ENCODE measurements around the gene KANK2. TPM values are rescaled to one million over a fixed set of nuclear protein-coding genes. Genes with fewer than 3 reads are reported as not detected.
"Not testable (repeated sequence)": the region's sequence is repeated elsewhere in the genome, so short reads cannot be mapped to it uniquely, and the experiment has no call there.

KANK2 gene
- total RNA-seq, 1 donor from 2014 or later = 225 TPM

- DNase-seq (ENCODE audit: low spot score) = not testable (repeated sequence)
Observed at GRCh38 chr19:11140023-11140538, 57.3 kb downstream of the KANK2 start.

GRCh38 chr19:11138601-11139300 is 58.6 kb downstream of the KANK2 start:
- DNase-seq (ENCODE audit: low spot score) = peak; percentile 55

- peak; percentile 87 for DNase-seq (ENCODE audit: low spot score)
Observed at GRCh38 chr19:11137542-11138384, 59.6 kb downstream of the KANK2 start.

DNA sequence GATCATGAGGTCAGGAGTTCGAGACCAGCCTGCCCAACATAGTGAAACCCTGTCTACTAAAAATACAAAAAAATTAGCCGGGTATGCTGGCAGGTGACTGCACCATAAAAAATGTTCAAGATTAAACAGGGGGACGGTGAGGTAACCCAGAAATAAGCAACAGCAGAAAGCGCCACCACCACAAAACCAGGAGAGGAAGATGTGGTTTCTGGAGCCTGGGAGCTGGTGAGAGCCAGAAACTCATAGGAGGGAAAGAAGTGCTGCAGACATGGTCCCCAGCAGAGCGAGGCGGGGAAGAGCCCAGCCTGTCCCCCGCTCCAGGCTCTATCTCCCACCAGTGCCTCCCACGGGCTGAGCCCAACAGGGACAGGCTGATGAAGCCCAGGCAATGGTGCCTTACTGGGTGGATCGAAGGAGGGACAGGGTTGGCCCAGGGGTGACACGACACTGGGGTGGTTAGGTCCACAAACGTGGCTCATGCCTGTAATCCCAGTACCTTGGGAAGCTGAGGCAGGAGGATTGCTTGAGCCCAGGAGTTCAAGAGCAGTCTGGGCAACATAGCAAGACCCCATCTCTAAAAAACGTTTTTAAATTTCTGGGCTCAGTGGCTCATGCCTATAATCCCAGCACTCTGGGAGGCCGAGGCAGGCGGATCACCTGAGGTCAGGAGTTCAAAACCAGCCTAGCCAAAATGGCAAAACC is 60.8 kb downstream of the KANK2 start:
- no peak for DNase-seq (ENCODE audit: low spot score)

DNA sequence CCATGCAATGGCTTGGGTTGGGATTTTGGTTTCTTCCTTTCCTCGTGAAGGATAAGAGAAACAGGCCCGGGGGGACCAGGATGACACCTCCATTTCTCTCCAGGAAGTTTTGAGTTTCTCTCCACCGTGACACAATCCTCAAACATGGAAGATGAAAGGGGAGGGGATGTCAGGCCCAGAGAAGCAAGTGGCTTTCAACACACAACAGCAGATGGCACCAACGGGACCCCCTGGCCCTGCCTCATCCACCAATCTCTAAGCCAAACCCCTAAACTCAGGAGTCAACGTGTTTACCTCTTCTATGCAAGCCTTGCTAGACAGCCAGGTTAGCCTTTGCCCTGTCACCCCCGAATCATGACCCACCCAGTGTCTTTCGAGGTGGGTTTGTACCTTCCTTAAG is 65.9 kb downstream of the KANK2 start:
- no peak for DNase-seq (ENCODE audit: low spot score)

DNA sequence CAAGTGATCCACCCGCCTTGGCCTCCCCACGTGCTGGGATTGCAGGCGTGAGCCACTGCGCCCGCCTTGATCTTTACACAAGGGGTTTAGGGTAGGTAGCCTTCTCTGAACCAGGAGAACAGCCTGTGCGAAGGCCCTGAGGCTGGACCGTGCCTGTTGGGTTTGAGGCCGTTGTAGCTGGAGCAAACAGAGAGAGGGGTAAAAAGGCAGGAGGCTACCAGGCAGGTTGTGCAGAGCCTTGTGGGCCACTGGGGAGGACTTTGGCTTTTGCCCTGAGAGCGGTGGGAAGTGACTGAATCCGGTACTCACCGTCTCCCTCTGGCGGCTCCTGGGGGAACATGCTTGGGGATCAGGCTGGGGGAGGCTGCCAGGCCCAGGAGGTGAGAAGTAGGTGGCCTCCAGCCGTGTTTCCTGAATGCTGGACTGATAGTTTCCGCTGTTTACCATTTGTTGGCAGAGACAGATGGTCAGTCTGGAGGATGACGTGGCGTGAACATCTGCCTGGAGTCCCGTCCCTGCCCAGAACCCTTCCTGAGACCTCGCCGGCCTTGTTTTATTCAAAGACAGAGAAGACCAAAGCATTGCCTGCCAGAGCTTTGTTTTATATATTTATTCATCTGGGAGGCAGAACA is 66.4 kb downstream of the KANK2 start:
- DNase-seq (ENCODE audit: low spot score) = peak; percentile 84

- no peak for DNase-seq (ENCODE audit: low spot score)
Observed at GRCh38 chr19:11127905-11128304, 69.4 kb downstream of the KANK2 start.

DNA sequence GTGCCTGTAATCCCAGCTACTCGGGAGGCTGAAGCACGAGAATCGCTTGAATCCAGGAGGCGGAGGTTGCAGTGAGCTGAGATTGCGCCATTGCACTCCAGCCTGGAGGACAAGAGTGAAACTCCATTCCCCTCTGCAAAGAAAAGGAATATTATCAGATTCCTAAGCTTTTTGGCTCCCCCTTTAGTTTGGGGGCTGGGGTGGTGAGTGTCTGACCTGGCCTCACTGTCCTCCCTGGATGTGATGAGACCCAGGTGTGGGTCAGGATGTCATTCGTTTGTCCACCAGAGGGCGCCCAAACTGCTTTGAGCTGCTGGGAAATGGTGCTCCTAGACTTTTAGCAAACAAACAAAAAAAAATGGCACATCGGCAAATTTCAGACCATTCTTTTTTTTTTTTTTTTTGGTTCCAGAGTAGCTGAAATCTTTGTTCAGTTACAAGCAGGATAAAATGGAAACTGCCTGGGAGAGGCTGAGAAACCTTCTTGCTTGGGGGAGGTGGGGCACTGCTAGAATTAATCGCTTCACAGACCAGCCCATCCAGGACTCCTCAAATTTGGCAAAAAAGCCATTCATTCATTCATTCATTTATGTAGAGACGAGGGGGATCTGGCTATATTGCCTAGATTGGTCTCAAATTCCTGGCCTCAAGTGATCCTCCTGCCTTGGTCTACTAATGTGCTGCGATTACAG is 71.2 kb downstream of the KANK2 start:
- DNase-seq (ENCODE audit: low spot score) = peak; percentile 83

DNA sequence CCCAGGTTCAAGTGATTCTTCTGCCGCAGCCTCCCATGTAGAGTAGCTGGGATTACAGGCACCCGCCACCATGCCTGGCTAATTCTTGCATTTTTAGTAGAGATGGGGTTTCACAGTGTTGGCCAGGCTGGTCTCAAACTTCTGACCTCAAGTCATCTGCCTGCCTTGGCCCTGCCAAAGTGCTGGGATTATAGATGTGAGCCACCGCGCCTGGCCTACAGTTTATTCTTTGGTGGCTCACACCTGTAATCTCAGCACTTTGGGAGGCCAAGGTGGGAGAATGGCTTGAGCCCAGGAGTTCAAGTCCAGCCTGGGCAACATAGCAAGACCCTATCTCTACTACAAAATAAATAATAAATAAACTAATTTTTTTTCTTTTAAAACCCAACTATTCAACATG is 73.2 kb downstream of the KANK2 start:
- DNase-seq (ENCODE audit: low spot score) = not testable (repeated sequence)

- DNase-seq (ENCODE audit: low spot score) = no peak
Observed at GRCh38 chr19:11123114-11123513, 74.2 kb downstream of the KANK2 start.

GRCh38 chr19:11121963-11122362 is 75.4 kb downstream of the KANK2 start:
- not testable (repeated sequence) for DNase-seq (ENCODE audit: low spot score)

- DNase-seq (ENCODE audit: low spot score) = no peak
Observed at GRCh38 chr19:11116507-11116906, 80.8 kb downstream of the KANK2 start.

DNA sequence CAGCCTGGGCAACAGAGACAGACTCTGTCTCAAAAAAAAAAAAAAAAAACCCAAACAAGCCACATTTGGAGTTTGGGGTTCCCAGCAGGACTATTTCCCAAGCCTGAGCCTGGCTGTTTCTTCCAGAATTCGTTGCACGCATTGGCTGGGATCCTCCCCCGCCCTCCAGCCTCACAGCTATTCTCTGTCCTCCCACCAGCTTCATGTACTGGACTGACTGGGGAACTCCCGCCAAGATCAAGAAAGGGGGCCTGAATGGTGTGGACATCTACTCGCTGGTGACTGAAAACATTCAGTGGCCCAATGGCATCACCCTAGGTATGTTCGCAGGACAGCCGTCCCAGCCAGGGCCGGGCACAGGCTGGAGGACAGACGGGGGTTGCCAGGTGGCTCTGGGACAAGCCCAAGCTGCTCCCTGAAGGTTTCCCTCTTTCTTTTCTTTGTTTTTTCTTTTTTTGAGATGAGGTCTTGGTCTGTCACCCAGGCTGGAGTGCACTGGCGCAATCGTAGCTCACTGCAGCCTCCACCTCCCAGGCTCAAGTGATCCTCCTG is 81.4 kb downstream of the KANK2 start:
- DNase-seq (ENCODE audit: low spot score) = no peak

- no peak for DNase-seq (ENCODE audit: low spot score)
Observed at GRCh38 chr19:11115042-11115441, 82.3 kb downstream of the KANK2 start.

Other genes starting within 250 kb of the KANK2 start
- gene SMARCA4, start 236.5 kb downstream of the KANK2 start, total RNA-seq = 95.5 TPM
- gene LDLR, start 108.1 kb downstream of the KANK2 start, total RNA-seq = 190 TPM
- gene SPC24, start 41.8 kb downstream of the KANK2 start, total RNA-seq = 2.1 TPM
- 0.95 TPM for gene ANGPTL8, start 42.1 kb upstream of the KANK2 start, total RNA-seq
- 102 TPM for gene DOCK6, start 65.0 kb upstream of the KANK2 start, total RNA-seq
- not detected for gene TSPAN16, start 98.6 kb upstream of the KANK2 start, total RNA-seq
- 41.9 TPM for gene RAB3D, start 142.1 kb upstream of the KANK2 start, total RNA-seq
- gene TMEM205, start 148.7 kb upstream of the KANK2 start, total RNA-seq = 136 TPM
- gene CCDC159, start 149.0 kb upstream of the KANK2 start, total RNA-seq = 66.1 TPM
- 34.2 TPM for gene PLPPR2, start 157.9 kb upstream of the KANK2 start, total RNA-seq
- gene SWSAP1, start 177.1 kb upstream of the KANK2 start, total RNA-seq = 4.9 TPM
- gene EPOR, start 186.8 kb upstream of the KANK2 start, total RNA-seq = 17.8 TPM
- 72.0 TPM for gene RGL3, start 221.8 kb upstream of the KANK2 start, total RNA-seq
- 1.4 TPM for gene ODAD3, start 237.6 kb upstream of the KANK2 start, total RNA-seq
- 357 TPM for gene PRKCSH, start 238.1 kb upstream of the KANK2 start, total RNA-seq